HG03521 (cell line): ENCODE results near the gene ABCD4.
"Not testable (repeated sequence)": the region's sequence is repeated elsewhere in the genome, so short reads cannot be mapped to it uniquely, and the experiment has no call there.

ENCODE experiments used
- ATAC-seq: cut with Tn5 transposase; IDR thresholded peaks from one replicate; pipeline ENCODE4 v1.9.1; 2021; ENCODE audit warnings: mild to moderate bottlenecking, moderate library complexity; ENCODE audit not compliant: unreplicated experiment

Gene ABCD4

GRCh38 chr14:74302152-74302628 lies 544 bp downstream of the ABCD4 start:
- ATAC-seq: no peak

- no peak for ATAC-seq
Observed at GRCh38 chr14:74301594-74302151, 1.1 kb downstream of the ABCD4 start.

- ATAC-seq: no peak
Observed at GRCh38 chr14:74299061-74299545, 3.6 kb downstream of the ABCD4 start.

GRCh38 chr14:74297986-74298385 lies 4.7 kb downstream of the ABCD4 start:
- no peak for ATAC-seq

- no peak for ATAC-seq
Observed at GRCh38 chr14:74296037-74296467, 6.7 kb downstream of the ABCD4 start.

GRCh38 chr14:74293606-74294005 lies 9.1 kb downstream of the ABCD4 start:
- no peak for ATAC-seq

GRCh38 chr14:74292061-74292460 lies 10.7 kb downstream of the ABCD4 start:
- no peak for ATAC-seq

GRCh38 chr14:74290415-74290814 lies 12.3 kb downstream of the ABCD4 start:
- no peak for ATAC-seq

- ATAC-seq: no peak
Observed at GRCh38 chr14:74289801-74290200, 12.9 kb downstream of the ABCD4 start.

- ATAC-seq: no peak
Observed at GRCh38 chr14:74286736-74287135, 16.0 kb downstream of the ABCD4 start.

- no peak for ATAC-seq
Observed at GRCh38 chr14:74281069-74281468, 21.7 kb downstream of the ABCD4 start.

GRCh38 chr14:74278080-74278479 lies 24.7 kb downstream of the ABCD4 start:
- no peak for ATAC-seq

GRCh38 chr14:74275241-74275841 lies 27.4 kb downstream of the ABCD4 start:
- no peak for ATAC-seq

- ATAC-seq: no peak
Observed at GRCh38 chr14:74271365-74271764, 31.4 kb downstream of the ABCD4 start.

GRCh38 chr14:74270382-74271177 lies 32.2 kb downstream of the ABCD4 start:
- not testable (repeated sequence) for ATAC-seq

GRCh38 chr14:74267588-74267987 lies 35.1 kb downstream of the ABCD4 start:
- no peak for ATAC-seq

GRCh38 chr14:74265301-74265965 lies 37.3 kb downstream of the ABCD4 start:
- ATAC-seq: no peak

- no peak for ATAC-seq
Observed at GRCh38 chr14:74263921-74264320, 38.8 kb downstream of the ABCD4 start.

GRCh38 chr14:74263181-74263580 lies 39.6 kb downstream of the ABCD4 start:
- ATAC-seq: no peak

GRCh38 chr14:74262076-74262475 lies 40.7 kb downstream of the ABCD4 start:
- ATAC-seq: no peak

GRCh38 chr14:74261288-74261687 lies 41.4 kb downstream of the ABCD4 start:
- ATAC-seq: no peak
